Superior temporal gyrus (tissue), 1 donor: ENCODE data around the gene TYW1.
"Not testable (repeated sequence)": the region's sequence is repeated elsewhere in the genome, so short reads cannot be mapped to it uniquely, and the experiment has no call there.

ENCODE experiments used
- DNase-seq: peaks from one replicate; pipeline ENCODE4 v3.0.0-alpha.2; 2016; ENCODE audit errors: extremely low spot score

TYW1 gene, protein sequence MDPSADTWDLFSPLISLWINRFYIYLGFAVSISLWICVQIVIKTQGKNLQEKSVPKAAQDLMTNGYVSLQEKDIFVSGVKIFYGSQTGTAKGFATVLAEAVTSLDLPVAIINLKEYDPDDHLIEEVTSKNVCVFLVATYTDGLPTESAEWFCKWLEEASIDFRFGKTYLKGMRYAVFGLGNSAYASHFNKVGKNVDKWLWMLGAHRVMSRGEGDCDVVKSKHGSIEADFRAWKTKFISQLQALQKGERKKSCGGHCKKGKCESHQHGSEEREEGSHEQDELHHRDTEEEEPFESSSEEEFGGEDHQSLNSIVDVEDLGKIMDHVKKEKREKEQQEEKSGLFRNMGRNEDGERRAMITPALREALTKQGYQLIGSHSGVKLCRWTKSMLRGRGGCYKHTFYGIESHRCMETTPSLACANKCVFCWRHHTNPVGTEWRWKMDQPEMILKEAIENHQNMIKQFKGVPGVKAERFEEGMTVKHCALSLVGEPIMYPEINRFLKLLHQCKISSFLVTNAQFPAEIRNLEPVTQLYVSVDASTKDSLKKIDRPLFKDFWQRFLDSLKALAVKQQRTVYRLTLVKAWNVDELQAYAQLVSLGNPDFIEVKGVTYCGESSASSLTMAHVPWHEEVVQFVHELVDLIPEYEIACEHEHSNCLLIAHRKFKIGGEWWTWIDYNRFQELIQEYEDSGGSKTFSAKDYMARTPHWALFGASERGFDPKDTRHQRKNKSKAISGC

DNA sequence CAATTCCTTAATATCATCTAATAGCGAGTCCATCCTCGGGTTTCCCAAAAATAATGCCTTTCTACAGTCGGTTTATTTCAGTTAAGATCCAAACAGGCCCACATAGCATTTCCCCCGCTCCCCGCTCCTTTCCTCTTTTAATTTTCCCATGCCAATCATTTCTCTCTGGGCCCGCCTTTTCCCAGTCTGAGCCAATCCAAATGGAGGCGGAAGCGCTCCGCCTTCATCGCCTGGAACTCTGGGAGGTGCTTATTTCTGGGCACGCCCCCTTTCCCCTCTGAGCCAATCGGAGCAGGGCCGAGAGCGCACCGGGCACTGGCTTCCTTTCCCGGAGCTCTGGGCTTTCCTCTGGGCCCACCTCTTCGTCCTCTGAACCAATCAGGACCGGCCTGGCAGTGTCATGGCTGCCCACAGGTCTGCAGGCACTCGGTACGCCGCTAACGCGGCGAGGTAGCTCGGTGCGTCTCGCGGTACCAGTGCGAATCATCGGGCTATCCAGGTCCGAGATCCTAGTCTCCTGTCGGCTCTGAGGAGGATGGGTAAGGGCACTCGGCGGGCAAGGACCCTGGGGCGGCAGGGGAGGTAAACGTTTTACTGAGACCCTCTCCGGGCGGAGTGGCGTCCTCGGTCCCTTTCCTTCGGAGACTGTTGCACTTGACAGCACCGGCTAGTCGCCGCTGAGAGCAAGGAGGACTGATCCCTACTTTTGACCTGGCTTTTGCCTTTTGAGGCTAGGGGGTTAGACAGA, at the start of gene TYW1:
TSS of gene TYW1 (plus strand) at position 390 of the 748 bp plus-strand sequence. CDS start at position 536, 146 bp downstream.
- DNase-seq, result peak; percentile 99

DNA sequence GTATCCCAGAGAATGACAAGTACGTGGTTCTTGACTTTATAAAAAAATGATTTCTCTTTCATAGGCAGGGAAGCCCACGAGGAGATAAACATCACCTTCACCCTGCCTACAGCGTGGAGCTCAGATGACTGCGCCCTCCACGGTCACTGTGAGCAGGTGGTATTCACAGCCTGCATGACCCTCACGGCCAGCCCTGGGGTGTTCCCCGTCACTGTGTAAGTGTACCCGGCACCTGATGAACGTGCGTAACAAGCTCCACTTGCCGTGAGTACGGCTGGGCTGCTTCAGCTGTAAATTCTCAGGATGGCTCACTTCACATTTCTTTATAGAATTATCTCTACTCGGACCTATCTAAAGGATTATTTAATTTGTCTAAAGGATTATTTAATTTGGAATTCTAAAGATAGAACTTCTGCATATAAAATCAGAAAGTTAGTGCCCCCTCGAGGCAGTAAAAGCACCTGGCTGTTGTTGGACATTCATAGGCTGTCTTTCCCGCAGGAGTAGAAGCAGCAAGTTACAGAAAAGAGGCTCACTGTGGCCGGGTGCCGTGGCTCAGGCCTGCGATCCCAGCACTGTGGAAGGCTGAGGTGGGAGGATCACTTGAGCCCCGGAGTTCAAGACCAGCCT, 48.0 kb upstream of the TYW1 start:
- no peak for DNase-seq

DNA sequence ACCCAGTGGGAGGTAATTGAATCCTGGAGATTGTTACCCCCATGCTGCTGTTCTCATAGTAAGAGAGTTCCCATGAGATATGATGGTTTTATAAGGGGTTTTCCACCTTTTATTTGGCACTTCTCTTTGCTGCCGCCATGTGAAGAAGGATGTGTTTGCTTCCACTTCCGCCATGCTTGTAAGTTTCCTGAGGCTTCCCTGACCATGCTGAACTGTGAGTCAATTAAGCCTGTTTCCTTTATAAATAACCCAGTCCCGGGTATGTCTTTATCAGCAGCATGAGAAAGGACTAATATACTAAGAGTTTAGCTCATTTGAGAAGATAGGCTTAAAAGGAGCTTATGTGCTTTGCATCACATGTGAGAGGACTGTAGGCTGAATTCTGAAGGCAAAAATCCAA, 46.3 kb upstream of the TYW1 start:
- DNase-seq, result no peak

DNA sequence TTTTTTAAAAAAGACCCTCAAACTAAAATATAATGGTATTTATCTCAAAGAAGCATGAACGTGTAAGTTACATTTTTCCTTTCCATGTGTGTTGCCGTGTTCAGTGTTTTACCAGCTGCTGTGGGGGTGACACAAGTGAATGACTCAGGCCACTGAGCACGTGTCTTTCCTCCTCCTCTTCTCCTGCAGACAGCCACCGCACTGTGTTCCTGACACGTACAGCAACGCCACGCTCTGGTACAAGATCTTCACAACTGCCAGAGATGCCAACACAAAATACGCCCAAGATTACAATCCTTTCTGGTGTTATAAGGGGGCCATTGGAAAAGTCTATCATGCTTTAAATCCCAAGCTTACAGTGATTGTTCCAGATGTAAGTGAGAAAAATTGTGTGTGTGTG, 45.9 kb upstream of the TYW1 start:
- peak; percentile 85 for DNase-seq

DNA sequence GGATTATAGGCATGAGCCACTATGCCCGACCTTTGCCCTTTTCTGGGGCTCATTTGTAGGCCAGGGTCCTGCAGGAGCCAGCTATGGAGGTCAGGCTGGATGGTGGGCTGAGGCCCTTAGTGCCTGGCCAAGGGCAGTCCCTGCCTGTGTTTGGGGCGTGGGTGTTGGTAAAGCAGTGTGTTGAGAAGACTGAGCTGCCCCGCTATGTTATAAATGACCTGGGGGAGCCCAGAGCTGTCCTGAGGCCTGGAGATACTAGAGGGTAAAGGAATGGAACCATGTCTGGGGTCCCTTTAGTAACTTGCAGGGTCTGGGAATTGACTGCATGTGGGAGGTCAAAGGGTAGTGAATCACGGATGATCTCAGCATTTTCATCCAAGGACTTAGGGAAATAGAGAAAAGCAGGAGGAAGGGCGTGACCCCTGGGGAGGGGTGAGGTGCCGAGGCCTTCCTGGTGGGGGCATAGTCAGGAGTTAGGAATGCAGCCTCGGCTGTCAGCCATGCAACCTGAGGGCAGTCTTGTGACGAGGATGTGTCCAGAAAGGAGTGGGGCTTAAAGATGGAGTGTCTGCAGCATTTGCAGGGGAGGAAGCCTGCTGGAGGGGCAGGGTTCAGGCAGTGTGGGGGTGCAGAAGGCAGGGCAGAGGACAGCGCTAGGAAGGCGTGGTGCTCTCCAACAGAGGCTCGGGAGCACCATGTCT, 44.1 kb upstream of the TYW1 start:
- no peak for DNase-seq

DNA sequence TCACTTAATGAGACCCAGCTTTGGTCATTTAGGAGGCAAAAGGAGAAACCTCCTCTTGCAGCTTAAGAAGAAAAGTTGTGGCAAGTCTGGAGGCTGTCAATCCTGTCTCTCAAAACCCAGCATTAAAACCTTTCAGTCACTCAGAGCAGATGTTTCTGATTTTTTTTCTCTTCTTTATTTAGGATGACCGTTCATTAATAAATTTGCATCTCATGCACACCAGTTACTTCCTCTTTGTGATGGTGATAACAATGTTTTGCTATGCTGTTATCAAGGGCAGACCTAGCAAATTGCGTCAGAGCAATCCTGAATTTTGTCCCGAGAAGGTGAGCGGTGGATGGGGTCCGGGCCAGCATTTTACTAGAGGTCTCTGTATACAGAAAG, 43.6 kb upstream of the TYW1 start:
- no peak for DNase-seq

DNA sequence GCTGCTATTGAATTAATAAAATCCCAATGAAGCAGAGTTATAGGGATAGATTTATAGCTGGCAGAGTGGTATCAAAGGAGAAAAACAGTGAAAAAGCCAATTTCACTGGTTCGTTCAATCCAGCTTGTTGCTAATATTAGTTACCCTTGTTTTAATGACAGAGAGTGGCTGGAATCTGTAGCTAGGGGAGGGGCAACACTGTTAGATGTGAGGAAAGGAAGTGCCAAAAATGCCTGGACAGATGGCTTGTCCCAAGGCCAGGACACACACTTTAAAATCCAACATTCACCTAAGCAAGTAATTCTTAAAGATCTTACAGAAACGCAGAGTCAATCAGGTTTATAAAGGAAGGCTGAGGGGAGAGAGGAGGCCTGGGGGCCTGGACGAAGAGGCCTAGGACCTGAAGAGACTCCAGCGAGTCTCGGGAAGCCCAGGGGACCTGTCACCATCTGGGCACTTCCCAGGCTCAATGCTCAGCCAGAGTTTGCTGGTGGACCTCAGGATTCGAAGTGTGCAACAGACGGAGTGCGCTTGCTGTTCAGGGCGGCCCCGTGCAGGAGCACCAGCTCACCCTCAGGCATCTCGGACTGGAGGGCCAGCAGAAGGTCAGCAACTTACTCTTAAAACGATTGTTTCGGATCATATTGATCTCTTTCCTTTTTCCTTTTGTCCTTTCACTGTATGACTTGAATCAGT, 38.9 kb upstream of the TYW1 start:
- no peak for DNase-seq

DNA sequence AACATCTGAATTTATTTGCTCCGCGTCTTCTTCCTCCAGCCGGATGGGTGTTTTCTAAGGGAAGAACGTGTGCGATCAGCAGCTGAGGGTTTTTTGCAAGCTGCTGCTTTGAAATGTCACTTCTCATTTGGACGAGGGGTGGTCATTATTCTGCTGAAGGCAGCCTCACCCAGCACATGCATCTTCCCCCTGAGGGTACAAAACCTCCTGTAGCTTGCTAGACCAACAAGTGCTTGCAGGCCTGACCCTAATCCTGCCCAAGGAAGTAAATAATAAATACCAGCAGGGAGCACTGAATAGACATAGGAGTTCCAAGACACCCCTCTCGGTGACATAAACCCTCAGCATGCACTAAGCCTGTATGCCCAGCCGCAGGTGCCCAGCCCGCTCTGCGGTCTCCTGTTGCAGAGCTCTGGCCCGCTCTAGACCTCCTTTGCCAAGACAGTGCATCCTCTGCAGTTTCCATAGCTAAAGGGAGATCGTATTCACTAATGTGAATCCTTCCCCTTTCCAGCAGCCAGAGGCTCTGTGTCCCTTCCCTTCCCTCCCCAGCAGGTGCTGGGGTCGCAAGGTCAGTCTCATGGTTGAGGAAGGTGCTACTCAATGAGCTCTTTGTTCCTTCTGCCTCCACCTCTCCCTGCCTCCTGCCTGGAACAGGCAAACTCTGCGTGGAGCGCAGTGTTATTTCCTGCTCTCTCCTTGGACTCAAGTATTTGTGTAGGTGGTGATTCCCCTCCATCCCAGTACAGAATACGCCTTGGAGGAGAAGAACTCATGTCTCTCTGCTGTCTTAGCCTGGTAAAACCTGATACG, 37.9 kb upstream of the TYW1 start:
- DNase-seq, result no peak

DNA sequence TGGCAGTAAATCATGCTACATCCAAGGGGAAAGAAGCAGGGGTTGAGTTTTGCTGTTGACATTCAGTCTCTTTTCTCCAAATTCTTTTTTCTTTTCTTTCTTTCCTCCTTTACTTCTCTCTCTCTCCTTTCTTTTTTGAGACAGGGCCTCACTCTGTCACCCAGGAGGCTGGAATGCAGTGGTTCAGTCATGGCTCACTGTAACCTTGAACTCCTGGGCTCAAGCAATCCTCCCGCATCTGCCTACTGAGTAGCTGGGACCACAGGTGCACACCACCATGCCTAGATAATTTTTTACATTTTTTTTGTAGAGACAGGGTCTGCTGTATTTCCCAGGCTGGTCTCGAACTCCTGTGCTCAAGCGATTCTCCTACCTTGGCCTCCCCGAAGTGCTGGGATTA, 36.4 kb upstream of the TYW1 start:
- no peak for DNase-seq

DNA sequence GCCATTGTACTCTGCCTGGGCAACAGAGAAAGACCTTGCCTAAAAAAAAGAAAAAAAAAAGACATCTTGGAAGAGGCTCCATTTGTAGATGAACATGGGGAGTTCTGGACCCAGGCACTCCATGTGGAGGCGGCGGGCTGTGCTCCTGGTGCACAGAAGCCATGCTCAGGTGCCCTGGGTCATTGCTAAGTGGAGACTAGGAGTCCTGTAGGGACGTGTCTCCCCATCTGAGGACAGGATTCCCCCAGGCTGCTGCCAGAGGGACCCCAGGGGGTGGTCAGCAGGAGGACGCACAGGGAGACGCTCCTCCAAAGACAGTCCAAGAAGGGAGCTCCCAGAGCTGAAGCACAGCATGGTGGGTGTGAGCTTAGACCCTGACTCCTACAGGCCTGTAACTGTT, 35.5 kb upstream of the TYW1 start:
- DNase-seq, result no peak

DNA sequence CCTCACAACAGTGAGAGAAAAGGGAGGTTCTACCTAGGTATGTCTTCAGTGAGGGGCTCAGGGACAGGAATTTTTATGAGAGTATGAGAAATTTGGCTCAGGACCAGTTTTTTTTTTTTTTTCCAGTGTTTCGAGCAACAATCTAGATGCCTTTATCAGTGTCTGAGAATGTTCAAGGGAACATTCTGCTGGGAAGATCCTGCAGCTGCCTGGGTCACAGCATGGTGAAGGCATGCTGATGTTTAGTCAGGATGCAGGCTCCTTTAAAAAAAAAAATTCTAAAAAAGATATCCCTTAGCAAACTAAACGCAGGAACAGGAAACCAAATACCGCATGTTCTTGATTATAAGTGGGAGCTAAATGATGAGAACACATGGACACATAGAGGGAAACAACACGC, 32.2 kb upstream of the TYW1 start:
- DNase-seq, result no peak

DNA sequence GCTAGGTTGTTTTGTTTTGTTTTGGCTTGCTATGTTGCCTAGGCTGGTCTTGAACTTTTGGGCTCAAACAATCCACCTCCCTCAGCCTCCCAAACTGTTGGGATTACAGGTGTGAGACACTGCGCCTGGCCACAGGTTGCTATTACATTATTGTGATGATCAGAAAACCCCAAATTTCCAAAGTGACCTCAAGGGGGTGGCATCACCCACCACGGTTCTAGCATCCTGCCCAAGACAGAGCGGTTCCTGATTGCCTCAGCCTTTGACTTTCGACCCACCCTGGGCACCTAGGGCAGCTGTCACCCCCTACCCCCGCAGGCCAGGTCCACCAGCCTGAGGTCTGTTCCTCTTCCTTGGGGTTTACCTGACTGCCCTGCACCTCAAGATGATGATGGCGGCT, 29.6 kb upstream of the TYW1 start:
- DNase-seq, result no peak

DNA sequence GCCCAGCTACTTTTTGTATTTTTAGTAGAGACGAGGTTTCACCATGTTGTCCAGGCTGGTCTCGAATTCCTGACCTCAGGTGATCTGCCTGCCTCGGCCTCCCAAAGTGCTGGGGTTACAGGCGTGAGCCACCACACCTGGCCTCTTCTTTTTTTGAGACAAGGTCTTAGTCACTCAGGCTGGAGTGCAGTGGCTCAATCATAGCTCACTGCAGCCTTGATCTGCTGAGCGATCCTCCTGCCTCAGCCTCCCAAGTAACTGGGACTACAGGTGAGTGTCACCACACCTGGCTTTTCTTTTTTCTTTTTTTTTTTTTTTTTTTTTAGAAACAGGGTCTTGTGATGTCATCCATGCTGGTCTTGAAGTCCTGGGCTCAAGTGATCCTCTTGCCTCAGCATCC, 27.6 kb upstream of the TYW1 start:
- not testable (repeated sequence) for DNase-seq

DNA sequence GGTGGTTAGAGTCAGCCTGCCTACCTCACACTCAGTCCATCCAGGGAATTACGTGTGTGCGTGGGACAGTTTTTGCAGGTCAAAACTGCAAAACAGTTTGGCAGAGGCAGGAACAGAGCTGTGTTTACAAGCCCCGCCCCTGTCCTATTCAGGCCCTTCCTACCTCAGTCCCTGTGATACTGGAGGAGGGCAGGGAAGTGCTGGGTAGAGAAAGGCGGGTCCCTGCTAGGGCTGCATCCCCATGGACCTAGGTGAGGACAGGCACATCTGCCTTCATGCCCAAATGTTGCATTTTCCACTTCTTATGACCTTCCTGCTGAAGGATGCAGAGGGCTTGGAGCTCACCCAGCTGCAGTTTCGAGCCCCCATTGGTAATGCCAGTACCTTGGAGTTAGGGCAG, 26.3 kb upstream of the TYW1 start:
- DNase-seq, result no peak

DNA sequence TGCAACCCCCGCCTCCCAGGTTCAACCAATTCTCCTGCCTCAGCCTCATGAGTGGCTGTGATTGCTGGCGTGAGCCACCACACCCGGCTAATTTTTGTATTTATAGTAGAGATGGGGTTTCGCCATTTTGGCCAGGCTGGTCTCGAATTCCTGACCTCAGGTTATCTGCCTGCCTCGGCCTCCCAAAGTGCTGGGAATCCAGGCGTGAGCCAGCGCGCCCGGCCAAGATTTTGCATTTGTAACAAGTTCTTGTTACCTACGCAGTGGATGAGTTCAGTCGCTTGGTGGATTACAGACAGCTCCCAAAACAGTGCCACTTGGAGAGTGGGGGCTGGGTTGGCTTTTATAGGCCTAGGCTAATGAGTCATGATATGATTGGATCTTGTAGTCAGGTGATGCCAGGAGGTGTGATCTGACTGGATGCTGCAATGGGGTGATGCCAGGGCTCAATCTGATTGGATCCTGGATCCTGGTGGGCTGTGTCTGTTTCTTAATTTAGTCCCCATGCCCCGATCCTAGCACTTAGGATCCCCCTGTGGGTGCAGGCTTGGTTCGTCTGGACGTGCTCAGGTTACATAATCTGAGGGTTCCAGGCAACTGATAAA, 21.5 kb upstream of the TYW1 start:
- no peak for DNase-seq

DNA sequence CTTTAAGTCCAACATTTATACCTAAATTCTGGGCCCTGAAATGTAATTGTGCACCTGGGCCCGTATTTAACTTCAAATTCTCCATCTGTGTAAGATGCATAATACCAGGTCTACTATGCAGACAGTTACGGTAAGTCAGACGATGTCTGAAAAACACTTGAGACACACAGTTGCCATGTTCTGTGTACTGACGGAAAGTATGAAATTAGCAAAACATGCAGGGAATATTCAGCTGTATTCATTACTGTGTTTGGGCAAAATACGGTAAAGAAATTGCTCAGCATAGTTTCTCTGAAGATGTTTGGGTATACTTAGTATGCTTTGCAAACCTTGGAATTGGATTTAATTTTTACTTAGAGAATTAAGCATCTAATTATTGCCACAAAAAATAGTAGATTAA, 18.3 kb upstream of the TYW1 start:
- not testable (repeated sequence) for DNase-seq

DNA sequence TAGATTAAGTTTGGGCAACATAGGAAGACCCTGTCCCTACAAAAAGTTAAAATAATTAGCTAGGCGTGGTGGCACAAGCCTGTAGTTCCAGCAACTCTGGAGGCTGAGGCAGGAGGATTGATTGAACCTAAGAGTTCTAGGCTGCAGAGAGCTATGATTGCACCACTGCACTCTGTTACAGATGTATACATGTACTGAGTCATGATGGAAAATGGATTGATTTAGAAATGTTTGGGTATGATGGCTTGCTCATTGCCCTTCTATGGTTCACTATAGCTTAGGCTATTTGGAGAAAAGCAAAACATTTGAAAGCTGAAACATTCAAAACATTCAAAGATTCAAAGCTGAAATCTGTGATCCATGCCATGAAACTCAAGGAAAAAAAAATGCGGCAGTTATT, 17.6 kb upstream of the TYW1 start:
- DNase-seq, result not testable (repeated sequence)

DNA sequence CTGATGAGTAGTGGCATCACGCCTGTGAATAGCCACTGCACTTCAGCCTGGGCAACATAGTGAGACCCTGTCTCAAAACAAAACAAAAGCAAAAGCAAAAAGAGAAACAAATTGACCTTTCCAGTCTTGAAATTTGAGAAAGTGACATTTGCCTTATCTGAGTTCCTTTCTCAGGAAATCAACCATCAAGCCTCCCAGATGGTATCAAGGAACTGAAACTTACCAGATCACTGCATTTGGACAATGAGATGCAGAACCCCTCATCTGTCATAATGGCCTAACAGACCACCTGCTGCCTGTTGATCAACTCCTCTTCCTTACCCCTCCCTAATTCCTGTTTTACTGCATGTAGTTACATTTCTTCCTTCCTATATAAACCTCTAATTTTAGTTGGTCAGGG, 16.3 kb upstream of the TYW1 start:
- not testable (repeated sequence) for DNase-seq

DNA sequence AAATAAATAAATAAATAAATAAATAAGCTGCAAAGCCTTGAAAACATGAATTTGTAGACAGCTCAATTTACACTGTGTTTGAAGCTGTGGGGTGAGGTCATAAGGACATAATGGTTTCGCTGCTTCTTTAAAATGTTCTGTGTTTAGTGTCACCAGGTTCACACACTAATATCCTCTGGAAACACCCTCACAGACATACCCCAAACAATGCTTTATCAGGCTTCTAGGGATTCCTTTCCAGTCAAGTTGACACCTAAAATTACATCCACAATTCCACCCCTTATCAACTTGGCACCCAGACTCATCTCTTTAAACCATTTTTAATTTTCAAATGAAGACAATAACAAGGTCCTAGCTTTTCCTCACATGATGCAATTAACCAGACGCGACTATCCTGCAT, 7.1 kb upstream of the TYW1 start:
- not testable (repeated sequence) for DNase-seq

DNA sequence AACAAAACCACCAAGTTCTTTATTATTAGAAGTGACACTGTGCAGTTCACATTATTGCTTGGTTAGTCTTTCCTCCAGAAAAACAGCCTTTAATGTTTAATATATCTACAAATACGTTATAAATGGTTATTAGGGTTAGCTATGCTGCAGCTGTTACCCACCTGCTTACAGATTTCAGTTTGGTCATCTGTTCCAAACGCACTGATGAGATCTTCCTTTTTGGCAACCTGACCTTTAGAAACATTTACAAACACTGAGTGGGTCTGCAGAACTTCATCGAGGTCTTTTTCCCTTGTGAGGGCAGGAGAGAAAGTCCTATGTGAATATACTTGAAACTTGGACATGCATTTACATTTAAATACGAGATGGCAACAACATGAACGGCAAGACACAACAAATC, 2.6 kb upstream of the TYW1 start:
- not testable (repeated sequence) for DNase-seq
